HG02759 (cell line): Measurements from ENCODE around the gene MGMT.

ENCODE experiments used
- ATAC-seq: cut with Tn5 transposase; IDR thresholded peaks from one replicate; pipeline ENCODE4 v1.9.1; 2021; ENCODE audit warnings: mild to moderate bottlenecking, moderate library complexity; ENCODE audit not compliant: unreplicated experiment

MGMT gene

GRCh38 chr10:129815898-129816655 lies 349.0 kb downstream of the MGMT start:
- ATAC-seq = no peak

DNA sequence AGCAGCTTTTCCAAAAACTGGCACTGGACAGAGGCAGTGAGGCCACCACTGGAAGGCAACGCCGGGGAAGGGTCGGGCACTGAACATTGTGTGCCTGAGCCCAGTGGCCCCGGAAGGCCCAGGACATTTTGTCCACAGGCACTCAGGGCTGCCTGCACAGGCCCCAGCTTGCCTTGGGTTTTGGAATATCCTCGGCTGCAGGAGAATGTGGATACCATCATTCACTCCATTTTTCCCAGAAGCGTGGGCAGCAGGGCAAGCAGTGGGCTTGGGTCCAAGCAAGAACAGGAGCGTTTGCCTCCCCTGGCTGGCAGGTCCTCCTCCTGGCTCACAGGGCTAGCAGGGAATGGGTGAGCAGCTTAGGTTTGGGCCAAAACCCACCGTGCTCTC lies 349.6 kb downstream of the MGMT start:
- no peak for ATAC-seq
